Choroid plexus epithelial cell (primary cell): ENCODE measurements around the gene B3GALNT1.
"Not testable (repeated sequence)": the region's sequence is repeated elsewhere in the genome, so short reads cannot be mapped to it uniquely, and the experiment has no call there.

Source experiments
- DNase-seq: peaks from one replicate; pipeline ENCODE4 v3.0.0-alpha.2; 2010; ENCODE audit warnings: low read depth
- H3K4me3 ChIP-seq: 2 replicates; pipeline ENCODE4 v1.5.1; 2011; ENCODE audit warnings: low read depth, mild to moderate bottlenecking, control low read depth, low read length, moderate library complexity
- CTCF ChIP-seq: conservative IDR thresholded peaks from 2 replicates; pipeline ENCODE4 v1.5.1; 2011; ENCODE audit warnings: low read depth, mild to moderate bottlenecking, control low read depth, inconsistent platforms, low read length, moderate library complexity

Gene B3GALNT1

GRCh38 chr3:161050935-161051334, 54.2 kb downstream of the B3GALNT1 start:
- no peak for TF ChIP-seq CTCF
- H3K4me3 ChIP-seq = no peak overlapping the region
- no peak for DNase-seq

GRCh38 chr3:161049683-161050248, 55.4 kb downstream of the B3GALNT1 start:
- no peak for TF ChIP-seq CTCF
- no peak for DNase-seq
- H3K4me3 ChIP-seq = no peak overlapping the region

- H3K4me3 ChIP-seq = no peak overlapping the region
- DNase-seq = no peak
- TF ChIP-seq CTCF = no peak
These were observed 61.7 kb downstream of the B3GALNT1 start for GRCh38 chr3:161043336-161044035.

GRCh38 chr3:161042023-161042501, 63.1 kb downstream of the B3GALNT1 start:
- no peak overlapping the region for H3K4me3 ChIP-seq
- peak; percentile 40 for DNase-seq
- TF ChIP-seq CTCF = no peak

GRCh38 chr3:161038725-161039124, 66.4 kb downstream of the B3GALNT1 start:
- no peak overlapping the region for H3K4me3 ChIP-seq
- no peak for TF ChIP-seq CTCF
- peak; percentile 31 for DNase-seq

GRCh38 chr3:161035711-161036110, 69.4 kb downstream of the B3GALNT1 start:
- TF ChIP-seq CTCF = no peak
- peak; percentile 74 for DNase-seq
- no peak overlapping the region for H3K4me3 ChIP-seq

- DNase-seq = peak; percentile 14
- not testable (repeated sequence) for H3K4me3 ChIP-seq
These were observed 70.1 kb downstream of the B3GALNT1 start for GRCh38 chr3:161034913-161035550.
